GM13976 (cell line): Measurements from ENCODE around the gene EYS.
"Not testable (repeated sequence)": the region's sequence is repeated elsewhere in the genome, so short reads cannot be mapped to it uniquely, and the experiment has no call there.

Experiments used
- DNase-seq: peaks from one replicate; pipeline ENCODE4 v3.0.0; 2012; ENCODE audit warnings: low spot score
- CTCF ChIP-seq: IDR thresholded peaks from 2 replicates; pipeline ENCODE4 v1.5.1; 2012; ENCODE audit warnings: borderline replicate concordance, mild to moderate bottlenecking; ENCODE audit not compliant: insufficient read depth; ENCODE audit errors: extremely low read depth, missing control alignments, control extremely low read depth
- in situ Hi-C: fragments of 300-500 bp; cut with MboI; formaldehyde crosslinking; loops from one replicate; pipeline ENCODE4 v1.12.0; 2022; ENCODE audit warnings: low sequenced_read_pairs, mixed read lengths, inconsistent platforms; ENCODE audit not compliant: unreplicated experiment

The EYS gene

GRCh38 chr6:63757826-63758225 is 1949.2 kb downstream of the EYS start:
- no peak for DNase-seq
- no peak for TF ChIP-seq CTCF
- in situ Hi-C loops, result no loop called here

DNA sequence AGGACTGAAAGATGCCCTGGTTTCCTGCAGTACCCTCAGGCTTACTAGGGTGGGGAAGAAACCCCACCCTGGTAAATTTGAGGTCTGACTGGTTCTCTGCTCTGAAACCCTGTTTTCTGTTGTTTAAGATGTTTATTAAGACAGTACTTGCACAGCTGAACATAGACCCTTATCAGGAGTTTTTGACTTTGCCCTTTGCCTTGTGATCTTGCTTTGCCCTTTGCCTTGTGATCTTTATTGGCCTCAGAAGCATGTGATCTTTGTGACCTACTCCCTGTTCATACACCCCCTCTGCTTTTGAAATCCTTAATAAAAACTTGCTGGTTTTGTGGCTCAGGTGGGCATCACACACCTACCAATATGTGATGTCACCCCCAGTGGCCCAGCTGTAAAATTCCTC is 1949.8 kb downstream of the EYS start:
- in situ Hi-C loops, DNase-seq: not testable (repeated sequence)

- in situ Hi-C loops, result no loop called here
- no peak for DNase-seq
- TF ChIP-seq CTCF, result no peak
These were observed 1956.6 kb downstream of the EYS start for GRCh38 chr6:63750400-63750799.

- no peak for TF ChIP-seq CTCF
- in situ Hi-C loops, result no loop called here
- no peak for DNase-seq
These were observed 1961.2 kb downstream of the EYS start for GRCh38 chr6:63745784-63746183.

DNA sequence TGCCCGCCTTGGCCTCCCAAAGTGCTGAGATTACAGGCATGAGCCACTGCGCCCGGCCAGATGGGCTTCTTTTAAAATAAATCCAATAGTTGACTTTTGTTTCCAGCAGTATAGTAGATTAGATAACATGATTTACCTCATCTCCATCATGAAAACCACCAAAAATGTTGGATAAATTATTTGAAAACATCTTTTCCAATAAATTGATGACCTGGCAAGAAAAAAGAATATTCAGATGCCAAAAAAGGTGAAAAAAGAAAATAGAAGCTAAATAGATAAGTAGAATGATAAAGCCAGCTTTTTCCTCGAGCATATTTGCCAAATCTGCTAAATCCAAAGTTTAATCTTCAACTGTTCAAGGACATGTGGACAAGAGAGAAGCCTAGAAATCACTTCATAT is 1962.2 kb downstream of the EYS start:
- TF ChIP-seq CTCF, result no peak
- in situ Hi-C loops, result no loop called here
- no peak for DNase-seq

GRCh38 chr6:63743691-63744090 is 1963.3 kb downstream of the EYS start:
- no peak for DNase-seq
- TF ChIP-seq CTCF, result no peak
- in situ Hi-C loops, result no loop called here

GRCh38 chr6:63742060-63742459 is 1965.0 kb downstream of the EYS start:
- in situ Hi-C loops, result no loop called here
- DNase-seq, result no peak
- TF ChIP-seq CTCF, result no peak
